ENCODE measurements around the gene GALNT12.

GALNT12 gene

DNA sequence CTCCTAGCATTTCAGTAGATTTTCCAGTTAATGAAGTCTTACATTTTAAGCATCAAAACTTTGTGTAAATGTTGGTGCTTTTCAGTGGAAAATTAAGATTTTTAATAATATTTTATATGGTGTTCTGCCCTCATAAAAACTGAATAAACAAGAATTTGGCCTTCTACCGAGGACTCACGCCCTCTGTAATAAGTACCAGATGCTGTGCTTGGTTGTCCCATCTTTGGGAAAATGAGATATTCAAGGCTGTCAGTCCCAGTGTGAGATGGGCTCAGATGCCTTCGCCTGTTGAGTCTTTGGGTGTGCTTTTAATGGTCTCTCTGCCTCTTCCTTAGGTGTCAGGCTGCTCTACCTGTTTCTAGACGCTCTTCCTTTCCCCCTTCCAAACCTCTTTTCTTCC lies 28.7 kb downstream of the GALNT12 start:
- no peak overlapping the region for H3K4me2 ChIP-seq
- no peaks in the 10 kb centered on the region for H3K27me3 ChIP-seq (ENCODE audit: insufficient read depth, low read depth)
- no peak overlapping the region for H3K9ac ChIP-seq
- TF ChIP-seq, protein P1, sequence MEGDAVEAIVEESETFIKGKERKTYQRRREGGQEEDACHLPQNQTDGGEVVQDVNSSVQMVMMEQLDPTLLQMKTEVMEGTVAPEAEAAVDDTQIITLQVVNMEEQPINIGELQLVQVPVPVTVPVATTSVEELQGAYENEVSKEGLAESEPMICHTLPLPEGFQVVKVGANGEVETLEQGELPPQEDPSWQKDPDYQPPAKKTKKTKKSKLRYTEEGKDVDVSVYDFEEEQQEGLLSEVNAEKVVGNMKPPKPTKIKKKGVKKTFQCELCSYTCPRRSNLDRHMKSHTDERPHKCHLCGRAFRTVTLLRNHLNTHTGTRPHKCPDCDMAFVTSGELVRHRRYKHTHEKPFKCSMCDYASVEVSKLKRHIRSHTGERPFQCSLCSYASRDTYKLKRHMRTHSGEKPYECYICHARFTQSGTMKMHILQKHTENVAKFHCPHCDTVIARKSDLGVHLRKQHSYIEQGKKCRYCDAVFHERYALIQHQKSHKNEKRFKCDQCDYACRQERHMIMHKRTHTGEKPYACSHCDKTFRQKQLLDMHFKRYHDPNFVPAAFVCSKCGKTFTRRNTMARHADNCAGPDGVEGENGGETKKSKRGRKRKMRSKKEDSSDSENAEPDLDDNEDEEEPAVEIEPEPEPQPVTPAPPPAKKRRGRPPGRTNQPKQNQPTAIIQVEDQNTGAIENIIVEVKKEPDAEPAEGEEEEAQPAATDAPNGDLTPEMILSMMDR (conservative IDR thresholded peaks at IDR 0.05; ENCODE audit: low read depth, low read length), result no peak
- no peaks in the 10 kb centered on the region for H3K79me2 ChIP-seq (ENCODE audit: insufficient read depth, low read depth)
- no peaks in the 10 kb centered on the region for H3K4me1 ChIP-seq (ENCODE audit: low read depth, poor library complexity, severe bottlenecking)
- no peak overlapping the region for H3K4me3 ChIP-seq (IDR thresholded peaks at IDR 0.05; ENCODE audit: insufficient read depth, low read depth, low read length)
- H2AFZ ChIP-seq (ENCODE audit: low read depth), result no peak overlapping the region
- H3K27ac ChIP-seq, result no peak overlapping the region
- no peaks in the 10 kb centered on the region for H4K20me1 ChIP-seq (ENCODE audit: insufficient read depth)
- H3K36me3 ChIP-seq (ENCODE audit: insufficient read depth), result no peaks in the 10 kb centered on the region

DNA sequence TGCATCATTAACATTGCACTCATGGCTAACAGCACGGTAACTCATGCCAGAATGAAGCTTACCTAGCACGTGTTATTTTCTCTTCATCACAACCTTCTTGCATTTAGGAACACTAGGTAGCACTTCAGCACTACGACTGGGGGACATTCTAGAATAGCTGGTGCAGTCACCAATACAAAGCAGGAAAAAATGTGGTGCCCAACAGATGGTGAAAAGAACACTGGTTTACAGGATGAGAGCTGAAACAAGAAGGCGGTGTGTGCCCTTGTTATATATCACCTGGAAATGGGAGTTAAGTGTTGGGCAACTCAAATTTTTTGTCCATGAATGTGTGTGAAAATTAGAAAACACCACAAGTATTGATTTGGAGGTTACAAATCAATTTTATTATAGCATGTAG lies 30.0 kb downstream of the GALNT12 start:
- Histone ChIP-seq H2AFZ (ENCODE audit: low read depth) (no peak overlapping the region), H3K4me2 (no peak overlapping the region), H3K9ac (no peak overlapping the region), H3K79me2 (ENCODE audit: insufficient read depth, low read depth) (no peaks in the 10 kb centered on the region), H3K4me3 (IDR thresholded peaks at IDR 0.05; ENCODE audit: insufficient read depth, low read depth, low read length) (no peak overlapping the region), H3K36me3 (ENCODE audit: insufficient read depth) (no peaks in the 10 kb centered on the region), H3K4me1 (ENCODE audit: low read depth, poor library complexity, severe bottlenecking) (no peaks in the 10 kb centered on the region), H3K27me3 (ENCODE audit: insufficient read depth, low read depth) (no peaks in the 10 kb centered on the region), H4K20me1 (ENCODE audit: insufficient read depth) (no peaks in the 10 kb centered on the region), H3K27ac (no peak overlapping the region)
- TF ChIP-seq, protein P1 (conservative IDR thresholded peaks at IDR 0.05; ENCODE audit: low read depth, low read length), result no peak

DNA sequence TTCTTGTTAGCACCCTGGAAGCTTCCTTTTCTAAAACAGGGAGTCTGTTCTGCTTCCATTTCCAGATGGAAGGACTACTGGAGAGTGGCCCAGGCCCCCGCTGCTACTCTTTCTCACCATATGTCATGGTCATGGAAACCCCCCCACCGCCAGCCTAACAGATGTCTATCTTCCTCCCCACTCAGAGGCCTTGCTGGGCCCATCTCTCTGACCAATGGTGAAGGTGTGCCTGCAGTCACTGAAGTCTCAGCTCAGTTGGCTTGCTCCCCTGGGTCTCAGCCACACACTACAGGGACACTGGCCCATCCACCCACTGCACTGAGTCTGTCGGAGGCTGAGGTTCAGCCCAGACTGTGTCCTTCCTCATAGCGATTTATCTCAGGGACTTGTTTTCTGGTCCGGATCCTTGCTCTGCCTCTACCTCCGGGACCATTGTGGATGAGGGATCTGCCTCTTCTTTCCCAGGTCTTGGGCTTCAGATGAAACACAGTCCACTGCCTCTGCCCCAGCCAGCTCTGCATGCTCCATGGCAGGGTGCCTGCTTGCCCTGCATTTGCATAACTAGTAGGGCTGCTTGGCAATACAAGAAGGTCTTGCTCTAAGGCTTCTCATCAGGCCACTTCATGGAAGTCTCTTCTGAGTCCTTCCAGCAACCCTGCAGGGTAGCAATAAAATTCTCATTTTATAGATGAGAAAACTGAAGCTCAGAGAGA lies 30.8 kb downstream of the GALNT12 start:
- Histone ChIP-seq H3K4me1 (ENCODE audit: low read depth, poor library complexity, severe bottlenecking) (no peaks in the 10 kb centered on the region), H3K4me3 (IDR thresholded peaks at IDR 0.05; ENCODE audit: insufficient read depth, low read depth, low read length) (no peak overlapping the region), H4K20me1 (ENCODE audit: insufficient read depth) (no peaks in the 10 kb centered on the region), H3K27me3 (ENCODE audit: insufficient read depth, low read depth) (no peaks in the 10 kb centered on the region), H3K27ac (no peak overlapping the region), H3K79me2 (ENCODE audit: insufficient read depth, low read depth) (no peaks in the 10 kb centered on the region), H3K4me2 (no peak overlapping the region), H3K36me3 (ENCODE audit: insufficient read depth) (no peaks in the 10 kb centered on the region), H3K9ac (no peak overlapping the region), H2AFZ (ENCODE audit: low read depth) (no peak overlapping the region)
- TF ChIP-seq, protein P1 (conservative IDR thresholded peaks at IDR 0.05; ENCODE audit: low read depth, low read length), result no peak

DNA sequence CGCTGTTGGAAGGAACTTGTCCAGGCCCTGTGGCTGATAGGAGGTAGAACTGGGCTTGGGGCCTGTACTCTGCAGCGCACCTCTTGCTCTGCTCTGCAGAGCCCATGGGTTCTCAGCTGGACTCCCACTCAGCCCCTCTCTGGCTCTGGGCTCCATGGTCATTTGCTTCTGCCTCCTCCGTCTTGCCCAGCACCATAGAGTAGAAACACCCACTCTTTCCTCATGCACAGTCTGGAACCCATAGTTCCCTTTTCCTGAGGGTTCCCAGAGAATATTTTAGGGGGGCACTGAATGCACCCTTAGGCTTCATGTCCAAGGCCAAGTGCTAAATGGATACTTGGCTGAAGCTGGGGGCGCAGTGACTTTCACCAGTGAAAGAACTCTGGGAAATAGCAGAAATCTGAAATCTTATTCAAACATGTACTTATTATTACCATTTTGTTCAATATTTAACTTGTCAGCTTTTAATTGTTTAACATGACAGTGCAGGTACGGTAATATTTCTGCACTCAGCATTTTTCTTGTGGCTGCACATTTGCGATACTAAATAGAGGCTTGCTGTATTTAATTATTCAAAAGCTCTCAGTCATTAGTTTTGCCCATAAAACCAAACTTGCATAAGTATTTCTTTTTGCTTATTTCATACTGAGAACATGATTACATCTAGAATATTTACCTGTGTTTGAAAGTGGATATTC lies 31.5 kb downstream of the GALNT12 start:
- Histone ChIP-seq H3K4me1 (ENCODE audit: low read depth, poor library complexity, severe bottlenecking) (no peaks in the 10 kb centered on the region), H3K36me3 (ENCODE audit: insufficient read depth) (no peaks in the 10 kb centered on the region), H3K27ac (no peak overlapping the region), H3K79me2 (ENCODE audit: insufficient read depth, low read depth) (no peaks in the 10 kb centered on the region), H4K20me1 (ENCODE audit: insufficient read depth) (no peaks in the 10 kb centered on the region), H3K4me3 (IDR thresholded peaks at IDR 0.05; ENCODE audit: insufficient read depth, low read depth, low read length) (no peak overlapping the region), H3K27me3 (ENCODE audit: insufficient read depth, low read depth) (no peaks in the 10 kb centered on the region), H3K9ac (no peak overlapping the region), H3K4me2 (no peak overlapping the region), H2AFZ (ENCODE audit: low read depth) (no peak overlapping the region)
- TF ChIP-seq, protein P1 (conservative IDR thresholded peaks at IDR 0.05; ENCODE audit: low read depth, low read length), result no peak

Data from KMS-11 (cell line).